WTC11 (cell line): ENCODE data around the gene MAU2. TPM values are rescaled to one million over a fixed set of nuclear protein-coding genes. Genes with fewer than 3 reads are reported as not detected.
"Not testable (repeated sequence)": the region's sequence is repeated elsewhere in the genome, so short reads cannot be mapped to it uniquely, and the experiment has no call there.

ENCODE experiments used
- ATAC-seq: fragments of 200-7000 bp; cut with Tn5 transposase; 2 replicates; pipeline ENCODE4 v1.10.0; 2021; ENCODE audit warnings: mild to moderate bottlenecking, moderate library complexity
- CTCF ChIA-PET: fragments of 300-600 bp; sonication (Branson Sonifier 250); formaldehyde crosslinking; loops from one replicate; lab custom pipeline; 2021; ENCODE audit warnings: antibody characterized with exemption; lab: Charles Lee
- POLR2A ChIA-PET: fragments of 350-600 bp; sonication (Branson Sonifier 250); formaldehyde crosslinking; loops from one replicate; lab custom pipeline; 2021; ENCODE audit warnings: antibody characterized with exemption; lab: Charles Lee
- DNase-seq: peaks from one replicate; pipeline ENCODE4 v3.0.0; 2021; ENCODE audit warnings: low spot score
- H3K27ac Mint-ChIP-seq: 2 replicates; pipeline ENCODE4 v1.8.0; 2021; ENCODE audit warnings: mixed read lengths
- H3K27me3 Mint-ChIP-seq: 2 replicates; pipeline ENCODE4 v1.8.0; 2021; ENCODE audit warnings: low read depth, mild to moderate bottlenecking, moderate library complexity, mixed read lengths
- H3K36me3 Mint-ChIP-seq: 2 replicates; pipeline ENCODE4 v1.8.0; 2021; ENCODE audit warnings: mixed read lengths
- H3K4me1 Mint-ChIP-seq: 2 replicates; pipeline ENCODE4 v1.8.0; 2022; ENCODE audit warnings: mixed read lengths
- H3K4me3 Mint-ChIP-seq: 2 replicates; pipeline ENCODE4 v1.8.0; 2021; ENCODE audit warnings: mild to moderate bottlenecking, moderate library complexity, mixed read lengths
- H3K9me3 Mint-ChIP-seq: 2 replicates; pipeline ENCODE4 v1.8.0; 2021; ENCODE audit warnings: mixed read lengths
- CREM ChIP-seq: sonication (generic); formaldehyde crosslinking; IDR thresholded peaks from 2 replicates; pipeline ENCODE4 v1.8.1; 2022; ENCODE audit warnings: mild to moderate bottlenecking, missing genetic modification reagents, moderate library complexity
- E2F1 ChIP-seq: sonication (generic); formaldehyde crosslinking; IDR thresholded peaks from 2 replicates; pipeline ENCODE4 v1.8.0; 2022; ENCODE audit warnings: mild to moderate bottlenecking, missing genetic modification reagents
- FOXK1 ChIP-seq: sonication (generic); formaldehyde crosslinking; IDR thresholded peaks from 2 replicates; pipeline ENCODE4 v1.8.0; 2022; ENCODE audit warnings: mild to moderate bottlenecking, moderate library complexity, missing genetic modification reagents
- HMGA2 ChIP-seq: fragments of 250-450 bp; sonication (Bioruptor Pico); IDR thresholded peaks from 2 replicates; pipeline ENCODE4 v1.4.0; 2021; ENCODE audit warnings: mild to moderate bottlenecking, moderate library complexity
- JUN ChIP-seq: sonication (generic); formaldehyde crosslinking; IDR thresholded peaks from 2 replicates; pipeline ENCODE4 v1.8.0; 2023; ENCODE audit warnings: mild to moderate bottlenecking, missing genetic modification reagents
- KAT7 ChIP-seq: sonication (generic); formaldehyde crosslinking; IDR thresholded peaks from 2 replicates; pipeline ENCODE4 v1.8.1; 2023; ENCODE audit warnings: missing genetic modification reagents, mild to moderate bottlenecking, borderline replicate concordance
- NFYB ChIP-seq: sonication (generic); formaldehyde crosslinking; conservative IDR thresholded peaks from 2 replicates; pipeline ENCODE4 v1.8.0; 2022; ENCODE audit warnings: low read depth, missing genetic modification reagents
- NR1H2 ChIP-seq: sonication (generic); formaldehyde crosslinking; IDR thresholded peaks from 2 replicates; pipeline ENCODE4 v1.9.0; 2021; ENCODE audit warnings: mild to moderate bottlenecking, moderate library complexity, missing genetic modification reagents
- OVOL2 ChIP-seq: fragments of 250-450 bp; sonication (Bioruptor Pico); IDR thresholded peaks from 2 replicates; pipeline ENCODE4 v1.9.0; 2021; ENCODE audit warnings: mild to moderate bottlenecking, borderline replicate concordance
- PRRX2 ChIP-seq: fragments of 250-450 bp; sonication (Bioruptor Pico); IDR thresholded peaks from 2 replicates; pipeline ENCODE4 v1.8.0; 2021; ENCODE audit warnings: mild to moderate bottlenecking
- ZNF121 ChIP-seq: sonication (generic); formaldehyde crosslinking; IDR thresholded peaks from 2 replicates; pipeline ENCODE4 v1.8.0; 2023; ENCODE audit warnings: missing genetic modification reagents
- ZNF512 ChIP-seq: sonication (generic); formaldehyde crosslinking; IDR thresholded peaks from 2 replicates; pipeline ENCODE4 v1.8.1; 2022; ENCODE audit warnings: missing genetic modification reagents, borderline replicate concordance
- total RNA-seq: library from RNA; stranded (reverse); gene quantifications from 3 replicates; pipeline ENCODE4 v1.2.3, GENCODE V29; 2021

The MAU2 gene
- total RNA-seq, 1 experiment from 2014 or later = 56.8 TPM

DNA sequence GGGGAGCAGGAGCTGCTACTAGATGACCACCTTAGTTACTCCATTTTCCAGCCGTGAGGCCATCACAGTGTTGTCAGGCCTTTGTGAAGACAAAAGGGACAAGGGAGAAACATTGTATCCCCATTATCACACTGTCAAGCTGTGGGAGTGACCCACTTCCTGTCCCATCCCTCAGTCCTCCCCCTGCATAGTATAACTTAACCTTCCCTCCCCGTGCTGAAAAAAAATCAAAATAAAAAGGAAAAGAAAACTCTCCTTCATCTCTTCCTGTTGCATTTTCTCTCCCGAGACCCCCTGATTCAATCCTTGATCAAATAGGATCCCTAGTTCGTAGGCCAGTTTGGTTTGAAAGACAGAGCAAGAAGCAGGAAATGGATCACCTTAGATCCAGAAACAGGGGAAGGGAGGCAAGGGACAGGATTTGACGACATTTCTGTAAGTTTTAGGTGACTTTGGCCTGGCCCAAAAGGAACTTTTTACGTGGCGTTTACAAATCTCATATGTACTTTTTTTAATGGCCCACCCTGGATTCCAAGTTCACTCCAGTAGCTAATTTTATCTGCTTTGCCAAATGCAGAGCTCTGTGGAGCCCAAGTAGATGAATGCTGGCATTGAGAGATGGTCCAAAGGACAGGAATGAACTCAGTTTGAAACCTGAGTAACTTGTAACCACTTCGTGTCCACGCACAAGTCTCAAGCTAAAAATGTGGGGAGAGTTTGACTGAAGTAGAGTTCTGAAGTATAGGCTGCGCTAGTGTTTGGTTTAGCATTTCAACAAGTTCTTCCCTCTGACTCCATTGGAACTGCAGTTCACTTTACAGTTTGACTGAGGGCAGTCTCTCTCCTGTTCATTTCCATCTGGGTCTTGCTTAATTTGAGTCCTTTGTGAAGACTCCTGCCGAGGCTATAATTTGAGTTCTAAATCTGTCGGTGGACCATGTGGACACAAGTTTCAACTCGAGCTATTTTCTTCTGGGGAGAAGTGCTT is 68.2 kb downstream of the MAU2 start (continued):
- TF ChIP-seq ZNF512 (CRISPR knock-in tag) = no peak
- no peak for TF ChIP-seq NR1H2 (CRISPR knock-in tag)
- TF ChIP-seq CREM (CRISPR knock-in tag) = no peak
- TF ChIP-seq FOXK1 = no peak
- TF ChIP-seq NFYB (CRISPR knock-in tag) = no peak
- TF ChIP-seq KAT7 = no peak

DNA sequence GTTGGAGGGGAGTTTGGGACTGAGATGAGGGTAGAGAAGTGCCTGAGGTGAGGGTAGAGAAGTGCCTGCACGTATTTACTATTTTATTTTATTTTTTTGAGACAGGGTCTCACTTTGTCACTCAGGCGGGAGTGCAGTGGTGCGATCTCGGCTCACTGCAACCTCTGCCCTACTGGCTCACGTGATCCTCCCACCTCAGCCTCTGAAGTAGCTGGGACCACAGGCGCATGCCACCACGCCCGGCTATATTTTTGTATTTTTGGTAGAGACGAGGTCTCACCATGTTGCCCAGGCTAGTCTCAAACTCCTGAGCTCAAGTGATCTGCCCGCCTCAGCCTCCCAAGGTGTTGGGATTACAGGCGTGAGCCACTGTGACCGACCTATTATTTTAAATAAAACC is 69.1 kb downstream of the MAU2 start:
- not testable (repeated sequence) for H3K9me3 Mint-ChIP-seq, H3K4me3 Mint-ChIP-seq, H3K27ac Mint-ChIP-seq, ATAC-seq, H3K36me3 Mint-ChIP-seq, H3K27me3 Mint-ChIP-seq, DNase-seq
- H3K4me1 Mint-ChIP-seq = peaks cover 43% of the 10 kb centered on the region
- CTCF ChIA-PET = interaction anchor here (1.6 kb wide), 1 partner anchor 23 kb away, joined by 3 read pairs; no protein-coding TSS in a partner anchor
- POLR2A ChIA-PET = interaction anchor here (0.7 kb wide), 1 partner anchor 16 kb away, joined by 3 read pairs; the partner anchor contains the start of gene GATAD2A

DNA sequence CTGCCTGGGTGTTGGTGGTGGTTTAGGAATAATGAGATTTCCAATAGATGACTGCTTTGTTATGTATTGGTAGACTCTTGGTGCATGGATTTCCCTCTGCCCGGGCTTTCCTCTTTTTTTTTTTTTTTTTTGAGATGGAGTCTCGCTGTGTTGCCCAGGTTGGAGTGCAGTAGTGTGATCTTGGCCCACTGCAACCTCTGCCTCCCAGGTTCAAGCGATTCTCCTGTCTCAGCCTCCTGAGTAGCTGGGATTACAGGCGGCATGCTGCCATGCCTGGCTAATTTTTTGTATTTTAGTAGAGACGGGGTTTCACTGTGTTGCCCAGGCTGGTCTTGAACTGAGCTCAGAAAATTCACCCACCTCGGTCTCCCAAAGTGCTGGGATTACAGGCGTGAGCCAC is 73.7 kb downstream of the MAU2 start:
- not testable (repeated sequence) for DNase-seq, ATAC-seq, H3K4me3 Mint-ChIP-seq, H3K36me3 Mint-ChIP-seq, H3K9me3 Mint-ChIP-seq, H3K27me3 Mint-ChIP-seq
- TF ChIP-seq ZNF121 (CRISPR knock-in tag) = peak; percentile 64; the same call in 1 of the 2 replicates
- ChIA-PET CTCF (interaction anchor here (1.6 kb wide), 1 partner anchor 52 kb away, joined by 5 read pairs; no protein-coding TSS in a partner anchor), POLR2A (interaction anchor here (0.6 to 0.8 kb wide), 2 partner anchors 9 to 11 kb away, joined by 3 read pairs; partner anchors contain the start of gene GATAD2A)
- peaks cover 24% of the 10 kb centered on the region for H3K4me1 Mint-ChIP-seq
- H3K27ac Mint-ChIP-seq = peak overlapping the region; percentile 93

GRCh38 chr19:19399733-19400433 is 79.3 kb downstream of the MAU2 start:
- CTCF ChIA-PET = no interaction called here
- Mint-ChIP-seq H3K27ac (no peak overlapping the region), H3K9me3 (no peaks in the 10 kb centered on the region), H3K4me3 (no peak overlapping the region), H3K27me3 (peaks cover 6% of the 10 kb centered on the region; the same call in 1 of the 2 replicates), H3K36me3 (no peaks in the 10 kb centered on the region)
- no peak for DNase-seq
- TF ChIP-seq PRRX2 (CRISPR knock-in tag) = no peak
- TF ChIP-seq JUN = no peak
- no peak for TF ChIP-seq OVOL2 (CRISPR knock-in tag)
- no peak for TF ChIP-seq E2F1 (CRISPR knock-in tag)
- TF ChIP-seq HMGA2 = no peak
- TF ChIP-seq, all 79 proteins: peak for 0
- POLR2A ChIA-PET = no interaction called here
- peak; percentile 33 for ATAC-seq
- peaks cover 26% of the 10 kb centered on the region for H3K4me1 Mint-ChIP-seq
